HG03354 (cell line): Measurements from ENCODE around the gene MLXIP.
"Not testable (repeated sequence)": the region's sequence is repeated elsewhere in the genome, so short reads cannot be mapped to it uniquely, and the experiment has no call there.

Source experiments
- ATAC-seq: cut with Tn5 transposase; IDR thresholded peaks from one replicate; pipeline ENCODE4 v1.9.1; 2021; ENCODE audit warnings: mild to moderate bottlenecking; ENCODE audit not compliant: unreplicated experiment, poor library complexity, severe bottlenecking

MLXIP gene

DNA sequence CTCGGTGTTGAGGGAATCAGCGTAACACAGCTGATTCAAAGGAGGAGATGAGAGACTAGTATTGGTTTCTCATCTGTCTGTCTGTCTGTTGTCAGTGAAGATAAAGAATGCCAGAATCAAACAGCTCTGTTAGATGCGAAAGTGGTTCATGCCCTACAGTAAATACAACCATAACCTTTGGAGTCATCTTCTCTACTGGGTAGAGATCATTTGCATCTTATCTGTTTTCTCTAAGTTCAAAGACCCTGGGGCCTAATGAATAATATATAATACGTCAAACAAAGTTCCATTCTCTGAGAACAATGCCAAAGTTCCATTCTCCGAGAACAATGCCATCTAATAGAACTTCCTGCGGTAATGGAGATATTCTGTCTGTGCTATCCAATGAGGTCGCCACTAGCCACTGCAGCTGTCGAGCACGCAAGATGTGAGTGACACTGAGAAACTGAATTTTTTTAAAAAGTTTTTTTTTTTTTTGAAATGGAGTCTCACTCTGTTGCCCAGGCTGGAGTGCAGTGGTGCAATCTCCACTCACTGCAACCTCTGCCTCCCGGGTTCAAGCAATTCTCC is 88.9 kb downstream of the MLXIP start:
- no peak for ATAC-seq

DNA sequence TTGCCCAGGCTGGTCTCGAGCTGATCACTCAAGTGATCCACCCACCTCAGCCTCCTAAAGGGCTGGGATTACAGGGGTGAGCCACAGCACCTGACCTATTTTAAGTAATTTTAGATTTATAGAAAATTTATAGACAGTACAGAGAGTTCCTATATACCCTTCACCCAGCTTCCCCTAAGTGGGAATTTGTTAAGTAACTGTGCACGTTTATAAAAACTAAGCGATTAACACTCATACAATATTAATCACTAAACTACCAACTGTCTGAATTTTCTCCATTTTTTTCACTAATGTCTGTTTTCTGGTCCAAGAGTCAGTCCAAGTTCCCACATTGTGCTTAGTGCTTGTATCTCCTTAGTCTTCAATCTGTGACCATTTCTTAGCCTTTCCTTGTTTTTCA is 89.9 kb downstream of the MLXIP start:
- no peak for ATAC-seq

DNA sequence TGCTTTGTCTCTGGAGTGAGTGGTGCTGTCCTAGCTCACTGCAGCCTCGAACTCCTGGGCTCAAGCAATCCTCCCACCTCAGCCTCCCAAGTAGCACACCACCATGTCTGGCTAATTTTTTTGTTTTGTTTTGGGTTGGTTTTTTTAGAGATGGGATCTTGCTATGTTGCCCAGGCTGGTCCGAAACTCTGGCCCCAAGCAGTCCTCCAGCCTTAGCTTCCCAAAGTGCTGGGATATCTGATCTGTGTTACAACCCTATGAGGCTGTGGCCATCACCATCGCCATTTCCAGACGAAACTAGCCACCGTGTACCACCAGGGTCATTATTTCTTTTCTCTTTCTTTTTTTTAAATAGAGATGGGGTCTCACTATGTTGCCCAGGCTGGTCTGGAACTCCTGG is 92.8 kb downstream of the MLXIP start:
- no peak for ATAC-seq

DNA sequence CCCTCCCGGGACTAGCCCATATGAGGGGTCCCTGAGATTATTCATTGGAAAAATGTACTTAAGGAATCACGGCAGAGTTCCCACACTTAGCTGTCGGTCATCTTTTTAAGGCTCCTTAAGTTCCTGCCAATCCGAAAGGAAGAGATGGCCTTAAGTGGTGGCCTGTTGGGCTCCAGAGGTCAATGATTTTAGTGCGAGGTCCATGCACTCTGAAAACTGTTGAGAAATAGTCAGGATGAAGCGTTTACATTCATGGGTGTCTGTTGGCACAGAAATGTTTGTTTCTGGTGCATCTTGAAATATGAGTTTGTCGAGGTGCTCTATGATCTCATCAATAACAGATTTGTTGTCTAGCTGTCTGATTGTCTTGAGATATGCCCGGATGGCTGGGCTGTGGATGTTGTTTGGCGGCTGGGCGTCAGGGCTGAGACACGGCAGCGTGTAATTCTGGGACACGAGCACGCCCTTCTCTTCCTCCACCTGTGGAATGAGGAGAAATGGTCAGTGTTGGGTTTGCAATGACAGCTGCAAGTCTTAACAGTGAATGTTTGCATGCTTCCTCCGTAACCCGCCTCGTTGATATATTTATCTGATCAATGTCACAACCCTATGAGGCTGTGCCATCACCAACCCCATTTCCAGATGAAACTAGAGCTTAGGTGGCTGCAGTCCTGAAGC is 93.8 kb downstream of the MLXIP start:
- ATAC-seq = no peak

DNA sequence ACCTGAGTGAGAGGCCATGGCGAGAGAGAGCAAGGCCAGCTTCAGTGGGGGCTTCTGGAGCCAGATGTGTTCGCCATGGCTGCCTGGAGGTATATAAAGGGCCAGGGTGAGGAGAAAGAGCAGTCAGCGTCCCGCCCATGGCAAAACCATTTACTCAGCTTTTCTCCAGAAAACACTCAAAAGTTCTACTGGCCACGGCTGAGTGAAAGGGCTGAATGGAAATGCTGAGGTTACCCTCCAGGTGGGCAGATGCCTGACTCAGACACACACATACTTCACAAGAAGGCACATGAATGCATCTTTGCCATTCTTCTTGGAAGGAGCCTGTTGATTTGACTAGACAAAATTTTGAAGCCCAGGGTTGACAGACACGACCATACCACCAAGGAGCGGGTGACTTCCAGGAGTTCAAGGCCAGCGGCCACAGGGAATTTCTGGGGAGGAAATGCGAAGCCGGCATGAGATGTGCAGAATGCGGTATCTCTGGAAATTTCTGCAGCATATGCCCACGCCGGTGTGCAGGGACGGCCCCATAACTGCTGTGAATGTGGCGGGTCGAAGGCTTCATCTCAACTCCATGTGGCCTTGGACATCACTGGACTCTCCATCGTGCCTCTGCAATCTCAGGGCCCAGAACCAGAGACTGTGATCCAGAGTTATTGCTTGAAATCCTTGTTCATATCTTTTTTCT is 95.7 kb downstream of the MLXIP start, which contains the start of gene IL31:
Gene IL31, minus strand, starts transcription at position 67 of the 691 bp plus-strand sequence. Its CDS starts 49 bp downstream, at position 18.
- no peak for ATAC-seq

DNA sequence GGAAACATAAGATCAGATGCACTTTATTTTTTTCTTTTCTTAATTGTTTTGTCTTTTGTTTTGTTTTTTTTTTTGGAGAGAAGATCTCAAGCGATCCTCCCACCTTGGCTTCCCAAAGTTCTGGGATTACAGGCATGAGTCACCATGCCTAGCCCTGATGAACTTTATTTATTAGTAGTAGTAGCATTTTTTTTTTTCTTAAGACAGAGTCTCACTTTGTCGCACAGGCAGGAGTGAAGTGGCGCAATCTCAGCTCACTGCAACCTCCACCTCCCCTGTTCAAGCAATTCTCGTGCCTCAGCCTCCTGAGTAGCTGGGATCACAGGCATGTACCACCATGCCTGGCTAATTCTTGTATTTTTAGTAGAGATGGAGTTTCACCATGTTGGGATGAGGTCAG is 97.9 kb downstream of the MLXIP start:
- ATAC-seq = not testable (repeated sequence)

DNA sequence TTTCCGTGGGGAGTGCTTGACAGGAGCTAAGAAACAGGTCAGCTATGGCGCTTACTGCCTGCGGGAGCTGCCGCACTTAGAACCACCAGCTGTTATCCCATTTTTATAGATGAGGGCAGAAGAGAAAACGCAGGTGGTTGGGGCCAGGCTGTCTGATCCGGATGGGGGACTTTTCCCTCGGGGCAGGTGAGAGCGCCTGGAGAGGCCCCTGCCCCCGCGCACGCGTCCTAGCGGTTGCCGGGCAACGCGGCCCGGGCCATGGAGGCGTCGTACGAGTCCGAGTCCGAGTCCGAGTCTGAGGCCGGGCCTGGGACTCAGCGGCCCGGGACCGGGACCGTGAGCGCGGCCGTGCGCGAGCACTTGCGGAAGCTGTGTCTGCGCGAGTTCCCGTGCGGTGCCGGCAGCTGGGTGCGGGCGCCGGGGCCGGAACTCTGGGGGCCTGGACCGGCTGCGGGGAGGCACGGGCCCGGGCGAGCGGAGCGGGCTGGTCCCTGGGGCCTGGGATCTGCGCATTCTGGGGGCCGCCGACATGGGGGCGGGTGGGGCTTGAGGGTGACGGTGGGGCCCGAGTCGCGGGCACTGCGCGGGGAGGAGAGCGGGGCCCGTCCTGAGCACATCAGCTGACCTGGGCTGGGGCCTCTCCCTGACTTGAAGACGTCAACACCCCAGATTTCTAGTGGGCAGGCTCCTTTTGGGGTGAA is 104.5 kb downstream of the MLXIP start, which contains the start of gene LRRC43:
Gene LRRC43, plus strand, starts transcription at position 237 of the 701 bp plus-strand sequence. Its CDS starts 22 bp downstream, at position 259.
- no peak for ATAC-seq

DNA sequence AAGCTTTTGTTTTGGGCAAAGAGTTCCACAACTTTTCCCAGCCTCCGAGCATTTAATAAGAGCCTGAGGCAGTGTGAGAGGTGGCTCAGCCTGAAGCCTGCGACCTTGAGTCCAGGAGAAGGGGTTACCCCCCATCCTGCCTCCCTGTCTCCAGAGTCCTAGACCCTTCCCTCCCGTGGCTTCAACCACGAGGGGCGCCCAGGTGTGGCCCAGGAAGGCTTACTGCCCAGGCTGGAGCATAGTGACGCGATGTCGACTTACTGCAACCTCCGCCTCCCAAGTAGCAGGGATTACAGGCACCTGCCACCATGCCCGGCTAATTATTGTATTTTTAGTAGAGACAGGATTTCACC is 105.0 kb downstream of the MLXIP start:
- ATAC-seq = no peak

DNA sequence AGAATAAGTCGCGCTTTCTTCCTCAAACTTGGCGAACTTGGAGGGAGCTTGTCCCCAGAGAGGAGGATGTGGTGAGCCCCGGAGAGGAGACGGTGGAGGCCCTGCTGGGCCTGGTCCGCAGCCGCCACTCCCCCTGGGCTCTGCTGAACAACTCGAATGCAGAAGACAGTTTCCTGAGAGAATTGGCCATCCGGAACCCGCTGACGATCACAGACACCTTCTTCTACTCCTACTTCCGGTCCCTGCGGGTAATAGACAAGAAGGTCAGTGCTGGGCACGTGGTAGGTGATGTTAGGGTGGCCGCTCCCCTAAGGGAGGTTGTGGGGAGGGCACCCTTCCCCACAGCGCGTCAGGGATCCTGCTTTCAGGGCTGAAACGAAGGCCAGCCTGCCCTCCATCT is 106.0 kb downstream of the MLXIP start:
- ATAC-seq = no peak

DNA sequence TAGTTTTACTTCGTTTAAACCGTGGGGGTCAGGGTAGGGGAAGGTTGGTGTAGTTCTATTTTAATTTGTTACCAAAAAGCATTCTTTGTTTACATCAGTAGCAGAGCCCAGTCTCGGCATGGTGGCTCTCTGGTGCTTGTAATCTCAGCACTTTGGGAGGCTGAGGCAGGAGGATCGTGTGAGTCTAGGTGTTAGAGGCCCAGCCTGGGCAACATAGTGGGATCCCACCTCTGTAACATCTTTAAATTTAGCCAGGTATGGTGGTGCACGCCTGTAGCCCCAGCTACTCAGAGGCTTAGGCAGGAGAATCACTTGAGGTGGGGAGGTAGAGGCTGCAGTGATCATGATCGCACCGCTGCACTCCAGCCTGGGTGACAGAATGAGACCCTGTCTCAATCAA is 106.5 kb downstream of the MLXIP start:
- no peak for ATAC-seq

DNA sequence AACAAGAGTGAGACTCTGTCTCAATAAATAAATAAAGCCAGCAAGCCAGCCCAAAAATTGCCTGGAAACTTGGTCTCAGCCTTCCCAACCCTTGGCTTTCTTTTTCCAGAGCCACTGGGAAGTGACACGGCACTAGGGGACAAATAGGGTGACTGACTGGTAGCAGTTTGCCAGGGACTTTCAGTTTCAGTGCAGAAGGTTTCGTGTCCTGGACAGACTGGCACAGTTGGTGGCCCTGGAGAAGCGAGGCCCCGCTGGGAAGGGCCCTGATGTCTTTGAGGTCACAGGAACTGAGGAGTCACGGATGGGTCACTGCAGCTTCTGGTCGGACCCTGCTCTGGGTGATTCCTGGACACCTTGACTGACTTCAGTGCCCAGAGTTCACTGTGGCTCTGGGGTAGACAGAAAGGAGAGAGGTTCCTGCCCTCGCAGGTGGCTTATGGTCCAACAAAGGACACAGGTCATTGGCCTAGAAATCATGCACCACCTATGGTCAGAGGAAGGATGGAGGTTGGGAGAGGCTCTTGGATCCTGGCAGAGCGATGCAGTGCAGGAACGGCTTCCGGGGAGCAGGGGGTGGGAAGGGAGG is 107.0 kb downstream of the MLXIP start:
- no peak for ATAC-seq

DNA sequence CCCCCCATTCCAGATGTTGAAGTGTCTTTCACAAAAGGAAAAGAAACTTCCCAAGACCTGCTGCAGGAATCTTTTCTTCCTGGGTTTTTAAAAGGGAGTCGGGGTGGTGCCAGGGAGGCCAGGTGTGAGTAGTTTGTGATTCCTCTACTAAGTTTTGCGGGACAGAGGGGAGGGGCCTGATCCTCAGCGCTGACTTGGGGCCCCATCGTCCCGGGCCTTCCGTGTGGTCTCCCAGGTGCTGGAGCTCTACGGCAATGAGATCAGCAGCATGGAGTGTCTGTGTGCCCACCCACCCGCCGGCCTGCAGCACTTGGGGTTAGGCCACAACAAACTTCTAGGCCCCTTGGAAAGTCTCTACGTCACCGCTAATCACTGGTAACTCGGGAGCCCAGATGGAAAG is 108.9 kb downstream of the MLXIP start:
- ATAC-seq = no peak

DNA sequence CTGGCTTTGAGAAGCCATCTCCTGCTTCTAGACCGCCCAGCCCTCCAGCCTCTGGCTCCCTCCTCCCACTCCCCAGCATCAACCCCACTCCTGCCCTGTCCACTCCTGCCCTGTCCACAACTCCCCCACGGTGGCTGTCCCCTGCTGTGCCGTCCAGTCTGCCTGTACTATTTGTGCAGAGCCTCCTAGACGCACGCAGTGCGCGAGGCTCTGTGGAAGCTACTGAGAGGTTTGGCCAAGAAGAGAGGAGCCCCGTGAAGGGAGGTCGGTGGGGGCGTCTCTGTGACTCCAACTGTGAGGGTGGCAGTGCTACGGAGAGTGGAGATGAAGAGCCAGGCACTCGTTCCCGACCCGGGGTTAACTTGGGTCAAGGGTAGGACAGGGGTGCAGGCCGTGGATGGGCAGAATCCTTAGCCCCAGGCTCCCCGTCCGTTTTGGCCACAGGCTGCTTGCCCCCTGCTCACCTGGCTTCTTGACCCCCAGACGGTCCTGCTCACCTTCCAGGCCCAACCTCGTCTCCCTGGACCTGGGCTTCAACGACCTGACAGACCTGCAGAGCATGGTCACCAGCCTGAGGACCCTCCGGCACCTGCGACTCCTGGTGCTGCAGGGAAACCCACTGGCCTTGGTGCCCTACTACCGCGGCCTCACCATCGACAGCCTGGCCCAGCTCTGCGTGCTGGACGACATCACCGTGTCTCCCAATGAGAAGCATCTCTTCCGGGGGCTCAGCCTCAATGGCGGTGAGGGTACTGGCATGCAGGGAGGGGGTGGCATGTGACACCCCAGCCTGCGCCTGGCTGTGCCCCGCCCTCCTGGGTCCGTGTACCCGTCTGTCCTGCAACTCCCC is 111.3 kb downstream of the MLXIP start:
- no peak for ATAC-seq

DNA sequence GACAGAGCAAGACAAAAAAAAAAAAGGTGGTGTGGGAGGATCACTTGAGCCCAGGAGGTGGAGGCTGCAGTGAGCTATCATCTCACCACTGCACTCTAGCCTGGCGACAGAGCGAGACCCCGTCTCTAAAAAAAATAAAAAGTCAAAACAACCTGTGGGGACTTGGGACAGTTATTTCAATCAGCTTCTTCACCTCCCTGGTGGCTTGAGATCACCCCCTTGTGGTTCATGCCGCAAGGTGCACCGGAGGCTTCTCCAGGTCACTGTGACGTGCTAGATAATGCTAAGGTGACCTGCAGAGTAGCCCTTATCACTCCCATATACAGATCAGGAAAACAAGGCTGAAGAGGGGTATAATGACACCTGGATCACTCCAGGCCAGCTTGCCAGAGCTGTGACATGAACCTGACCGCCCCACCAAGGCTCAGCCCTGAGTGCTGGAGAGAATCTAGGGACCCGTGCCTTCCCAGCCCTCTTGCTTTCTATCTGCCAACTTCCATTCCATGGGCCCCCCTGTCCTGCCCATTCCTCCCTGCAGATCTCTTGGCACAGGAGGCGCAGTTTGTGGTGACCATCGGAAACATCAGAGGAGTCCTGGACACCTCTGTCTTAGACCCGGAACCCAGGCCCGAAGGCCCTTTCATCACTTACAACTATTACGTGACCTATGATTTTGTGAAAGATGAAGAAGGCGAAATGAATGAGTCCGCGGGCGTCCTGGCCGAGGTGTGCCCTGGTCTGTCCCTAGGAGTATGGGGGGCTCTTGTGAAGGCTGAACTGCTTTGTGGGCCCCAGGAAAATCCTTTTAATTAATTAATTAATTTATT is 112.5 kb downstream of the MLXIP start:
- no peak for ATAC-seq

DNA sequence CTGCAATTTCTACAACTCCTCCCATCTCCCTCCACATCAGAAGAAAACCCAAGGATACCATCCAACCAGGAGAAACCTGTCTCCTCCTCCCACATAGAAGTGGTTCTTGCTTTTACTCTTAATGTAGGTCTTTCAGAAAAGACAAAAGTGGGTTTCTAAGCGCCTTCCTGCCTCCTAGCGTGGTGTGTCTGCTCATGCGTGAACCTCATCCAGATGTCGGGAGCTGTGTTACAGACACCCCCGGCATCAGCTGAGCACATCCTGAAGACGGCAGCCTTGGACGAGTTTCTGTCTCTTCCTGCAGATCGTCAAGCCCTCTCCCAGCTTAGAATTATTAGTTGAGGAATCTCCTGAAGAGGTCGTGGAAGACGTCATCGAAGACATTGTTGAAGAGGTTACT is 113.9 kb downstream of the MLXIP start:
- no peak for ATAC-seq

DNA sequence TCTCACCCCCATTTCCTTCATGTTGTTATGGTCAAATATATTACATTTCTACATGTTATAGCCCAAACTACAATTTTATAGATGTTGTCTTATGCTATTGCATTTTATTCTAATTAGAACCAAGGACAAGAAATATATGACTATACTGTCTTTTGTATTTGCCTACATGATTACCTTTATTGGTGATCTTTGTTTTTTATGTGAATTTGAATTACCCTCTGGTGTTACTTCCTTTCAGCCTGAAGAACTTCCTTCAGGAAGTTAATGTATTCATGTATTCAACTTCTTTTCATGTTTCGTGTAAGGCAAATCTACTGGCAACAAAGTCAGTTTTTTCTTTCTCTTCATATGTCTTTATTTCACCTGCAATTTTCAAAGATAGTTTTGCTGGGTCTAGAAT is 116.2 kb downstream of the MLXIP start:
- no peak for ATAC-seq

DNA sequence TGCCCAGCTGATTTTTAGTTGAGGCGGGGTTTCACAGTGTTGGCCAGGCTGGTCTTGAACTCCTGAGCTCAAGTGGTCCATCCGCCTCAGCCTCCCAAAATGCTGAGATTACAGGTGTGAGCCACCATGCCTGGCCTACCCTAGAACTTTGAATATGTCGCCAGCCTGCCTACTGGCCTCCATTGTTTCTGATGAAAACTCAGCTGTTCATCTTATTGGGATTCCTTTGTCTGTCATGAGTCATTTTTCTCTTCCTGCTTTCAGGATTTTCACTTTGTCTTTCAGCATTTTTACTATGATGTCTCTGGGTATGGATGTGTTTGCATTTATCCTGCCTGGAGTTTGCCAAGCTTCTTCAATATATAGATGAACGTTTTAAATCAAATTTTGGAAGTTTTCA is 116.8 kb downstream of the MLXIP start:
- ATAC-seq = no peak
